Lower leg skin (tissue), 3 donors: ENCODE results near the gene AKAP8L.

Experiments used
- POLR2A ChIP-seq, 2 donors: fragments of 450-650 bp; IDR thresholded peaks; one replicate each; pipeline ENCODE4 v1.6.1; 2016 to 2017; ENCODE audit warnings: antibody characterized with exemption in 2 of 2, mild to moderate bottlenecking in 1 of 2, moderate library complexity in 1 of 2
- TF ChIP-seq, protein P1 (sequence below), 3 donors: fragments of 450-650 bp; IDR thresholded peaks; one replicate each; pipeline ENCODE4 v1.5.1; 2016; ENCODE audit warnings: antibody characterized with exemption in 3 of 3, mild to moderate bottlenecking in 3 of 3, moderate library complexity in 2 of 3

DNA sequence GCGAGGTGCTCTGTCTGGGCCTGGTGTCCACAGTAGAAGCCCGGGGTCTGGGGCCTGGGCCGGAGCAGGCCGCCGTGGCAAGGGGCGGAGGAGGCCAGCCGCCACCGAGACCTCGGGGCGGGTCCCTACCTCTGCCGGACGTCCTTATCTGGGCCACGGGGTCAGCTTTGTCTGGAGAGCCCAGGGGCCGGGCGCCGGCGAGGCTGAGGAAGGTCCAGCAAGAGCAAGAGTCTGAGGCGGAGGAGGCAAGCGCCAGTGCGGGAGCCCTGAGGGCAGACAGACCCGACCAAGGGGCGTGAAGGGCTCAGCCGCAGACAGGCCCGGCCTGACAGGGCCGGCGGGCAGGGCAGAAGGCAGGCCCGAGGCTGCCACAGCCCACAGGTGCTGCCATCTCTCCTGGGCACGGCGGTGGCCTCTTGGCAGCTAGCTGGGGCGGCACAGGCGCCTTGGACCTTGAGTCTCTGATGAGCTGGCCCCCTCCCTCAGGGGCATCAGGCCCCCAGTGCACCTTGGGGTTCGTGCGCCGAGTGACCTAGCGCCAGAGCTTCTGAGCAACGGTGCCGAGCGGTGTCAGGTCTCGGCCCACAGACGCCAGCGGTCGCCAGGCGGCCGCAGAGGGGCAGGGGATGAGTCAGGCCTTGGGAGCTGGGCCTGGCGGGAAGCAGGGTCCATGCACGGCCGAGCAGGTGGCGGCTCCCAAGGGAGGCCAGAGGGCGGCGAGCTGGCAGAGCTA lies 20.1 kb downstream of the AKAP8L start:
- TF ChIP-seq, protein P1, sequence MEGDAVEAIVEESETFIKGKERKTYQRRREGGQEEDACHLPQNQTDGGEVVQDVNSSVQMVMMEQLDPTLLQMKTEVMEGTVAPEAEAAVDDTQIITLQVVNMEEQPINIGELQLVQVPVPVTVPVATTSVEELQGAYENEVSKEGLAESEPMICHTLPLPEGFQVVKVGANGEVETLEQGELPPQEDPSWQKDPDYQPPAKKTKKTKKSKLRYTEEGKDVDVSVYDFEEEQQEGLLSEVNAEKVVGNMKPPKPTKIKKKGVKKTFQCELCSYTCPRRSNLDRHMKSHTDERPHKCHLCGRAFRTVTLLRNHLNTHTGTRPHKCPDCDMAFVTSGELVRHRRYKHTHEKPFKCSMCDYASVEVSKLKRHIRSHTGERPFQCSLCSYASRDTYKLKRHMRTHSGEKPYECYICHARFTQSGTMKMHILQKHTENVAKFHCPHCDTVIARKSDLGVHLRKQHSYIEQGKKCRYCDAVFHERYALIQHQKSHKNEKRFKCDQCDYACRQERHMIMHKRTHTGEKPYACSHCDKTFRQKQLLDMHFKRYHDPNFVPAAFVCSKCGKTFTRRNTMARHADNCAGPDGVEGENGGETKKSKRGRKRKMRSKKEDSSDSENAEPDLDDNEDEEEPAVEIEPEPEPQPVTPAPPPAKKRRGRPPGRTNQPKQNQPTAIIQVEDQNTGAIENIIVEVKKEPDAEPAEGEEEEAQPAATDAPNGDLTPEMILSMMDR (IDR thresholded peaks at IDR 0.05), result no peak
- no peak for TF ChIP-seq POLR2A (IDR thresholded peaks at IDR 0.05)
